H1 (cell line): Measurements from ENCODE around the gene PTPN1. TPM values are rescaled to one million over a fixed set of nuclear protein-coding genes. Genes with fewer than 3 reads are reported as not detected.

Source experiments
- BACH1 ChIP-seq: IDR thresholded peaks from 2 replicates; pipeline ENCODE4 v1.6.1; 2012; ENCODE audit warnings: low read length, improper control_type of control experiment
- KDM1A ChIP-seq: fragments of 200-600, 300-600 bp; sonication (generic); IDR thresholded peaks from 2 replicates; pipeline ENCODE4 v1.7.1; 2016; ENCODE audit warnings: mild to moderate bottlenecking, low read length, borderline replicate concordance
- POLR2AphosphoS5 ChIP-seq: IDR thresholded peaks from 2 replicates; pipeline ENCODE4 v1.6.1; 2011; ENCODE audit warnings: low read depth, low read length
- SIN3A ChIP-seq, 2 experiments: IDR thresholded peaks in 1 of 2; conservative IDR thresholded peaks in 1 of 2; 2 replicates each; pipeline ENCODE4 v1.6.1; 2011 to 2012; ENCODE audit warnings: low read length in 2 of 2, improper control_type of control experiment in 1 of 2, low read depth in 1 of 2, mild to moderate bottlenecking in 1 of 2
- SP4 ChIP-seq: IDR thresholded peaks from 2 replicates; pipeline ENCODE4 v1.6.1; 2012; ENCODE audit warnings: low read length, inconsistent platforms
- TBP ChIP-seq: IDR thresholded peaks from 2 replicates; pipeline ENCODE4 v1.6.1; 2011; ENCODE audit warnings: low read depth, low read length, improper control_type of control experiment
- YY1 ChIP-seq: IDR thresholded peaks from 2 replicates; pipeline ENCODE4 v1.6.1; 2011; ENCODE audit warnings: low read depth, mild to moderate bottlenecking, low read length
- polyA plus RNA-seq, 7 experiments: library from polyadenylated mRNA; depleted of rRNA in 3 of 7; stranded (reverse) in 5 of 7; unstranded in 2 of 7; fragments of >200 nt in 5 of 7; fragments of 200-250 nt in 2 of 7; gene quantifications; 1 replicate in 5 of 7; 2 replicates in 1 of 7; 4 replicates in 1 of 7; pipeline versions ENCODE4 v1.2.1 to v1.2.3, GENCODE V29; 2011 to 2013; ENCODE audit warnings: missing spikeins in 2 of 7, mixed read lengths in 2 of 7
- total RNA-seq: library from RNA; stranded (reverse); fragmentation: NEBNext Ultra II Directional; extraction: Animal tissue kit (Norgen Biotek cat#: 25700); gene quantifications from 2 replicates; pipeline ENCODE4 v1.2.1, GENCODE V29; 2021
- TF ChIP-seq, protein P1 (sequence below): fragments of 300-600 bp; sonication (generic); IDR thresholded peaks from 2 replicates; pipeline ENCODE4 v1.7.1; 2012; ENCODE audit warnings: low read length, moderate library complexity, mild to moderate bottlenecking, inconsistent platforms; ENCODE audit not compliant: insufficient replicate concordance

The PTPN1 gene
- total and polyA plus RNA-seq, 2 of the 8 experiments (the other 6 are each of a cell fraction or from before 2014, with no cell fraction given) = 18.6 to 32.1 TPM

DNA sequence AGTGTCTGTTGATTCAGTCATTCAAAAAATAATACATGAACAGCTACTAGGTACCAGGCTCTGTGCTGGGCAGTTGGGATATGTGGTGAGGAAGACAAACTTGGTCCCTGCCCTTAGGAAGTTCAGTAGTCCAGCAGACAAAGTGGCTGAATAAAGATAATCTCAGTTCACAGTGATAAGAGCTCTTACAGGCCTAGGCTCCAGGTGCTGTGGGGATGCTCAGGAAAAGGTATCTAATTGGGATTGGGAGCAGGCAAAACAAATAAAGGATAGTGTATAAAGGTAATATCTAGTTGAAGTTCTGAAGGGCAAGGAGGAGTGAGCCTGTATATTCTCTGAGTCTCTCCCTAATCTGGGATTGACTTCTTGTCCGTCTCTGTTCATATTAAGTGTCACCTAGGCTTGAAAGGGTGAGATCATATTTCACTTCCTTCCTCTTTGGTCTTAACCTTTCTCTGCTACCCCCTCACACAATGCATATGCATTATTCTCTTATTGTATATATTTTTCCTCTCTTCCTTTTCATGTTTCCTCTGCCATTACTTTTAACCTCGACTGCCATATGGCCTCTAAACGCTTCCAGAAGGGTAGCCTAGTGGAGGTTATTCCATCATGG, 13.5 kb downstream of the PTPN1 start (continued):
- TF ChIP-seq, protein P1, sequence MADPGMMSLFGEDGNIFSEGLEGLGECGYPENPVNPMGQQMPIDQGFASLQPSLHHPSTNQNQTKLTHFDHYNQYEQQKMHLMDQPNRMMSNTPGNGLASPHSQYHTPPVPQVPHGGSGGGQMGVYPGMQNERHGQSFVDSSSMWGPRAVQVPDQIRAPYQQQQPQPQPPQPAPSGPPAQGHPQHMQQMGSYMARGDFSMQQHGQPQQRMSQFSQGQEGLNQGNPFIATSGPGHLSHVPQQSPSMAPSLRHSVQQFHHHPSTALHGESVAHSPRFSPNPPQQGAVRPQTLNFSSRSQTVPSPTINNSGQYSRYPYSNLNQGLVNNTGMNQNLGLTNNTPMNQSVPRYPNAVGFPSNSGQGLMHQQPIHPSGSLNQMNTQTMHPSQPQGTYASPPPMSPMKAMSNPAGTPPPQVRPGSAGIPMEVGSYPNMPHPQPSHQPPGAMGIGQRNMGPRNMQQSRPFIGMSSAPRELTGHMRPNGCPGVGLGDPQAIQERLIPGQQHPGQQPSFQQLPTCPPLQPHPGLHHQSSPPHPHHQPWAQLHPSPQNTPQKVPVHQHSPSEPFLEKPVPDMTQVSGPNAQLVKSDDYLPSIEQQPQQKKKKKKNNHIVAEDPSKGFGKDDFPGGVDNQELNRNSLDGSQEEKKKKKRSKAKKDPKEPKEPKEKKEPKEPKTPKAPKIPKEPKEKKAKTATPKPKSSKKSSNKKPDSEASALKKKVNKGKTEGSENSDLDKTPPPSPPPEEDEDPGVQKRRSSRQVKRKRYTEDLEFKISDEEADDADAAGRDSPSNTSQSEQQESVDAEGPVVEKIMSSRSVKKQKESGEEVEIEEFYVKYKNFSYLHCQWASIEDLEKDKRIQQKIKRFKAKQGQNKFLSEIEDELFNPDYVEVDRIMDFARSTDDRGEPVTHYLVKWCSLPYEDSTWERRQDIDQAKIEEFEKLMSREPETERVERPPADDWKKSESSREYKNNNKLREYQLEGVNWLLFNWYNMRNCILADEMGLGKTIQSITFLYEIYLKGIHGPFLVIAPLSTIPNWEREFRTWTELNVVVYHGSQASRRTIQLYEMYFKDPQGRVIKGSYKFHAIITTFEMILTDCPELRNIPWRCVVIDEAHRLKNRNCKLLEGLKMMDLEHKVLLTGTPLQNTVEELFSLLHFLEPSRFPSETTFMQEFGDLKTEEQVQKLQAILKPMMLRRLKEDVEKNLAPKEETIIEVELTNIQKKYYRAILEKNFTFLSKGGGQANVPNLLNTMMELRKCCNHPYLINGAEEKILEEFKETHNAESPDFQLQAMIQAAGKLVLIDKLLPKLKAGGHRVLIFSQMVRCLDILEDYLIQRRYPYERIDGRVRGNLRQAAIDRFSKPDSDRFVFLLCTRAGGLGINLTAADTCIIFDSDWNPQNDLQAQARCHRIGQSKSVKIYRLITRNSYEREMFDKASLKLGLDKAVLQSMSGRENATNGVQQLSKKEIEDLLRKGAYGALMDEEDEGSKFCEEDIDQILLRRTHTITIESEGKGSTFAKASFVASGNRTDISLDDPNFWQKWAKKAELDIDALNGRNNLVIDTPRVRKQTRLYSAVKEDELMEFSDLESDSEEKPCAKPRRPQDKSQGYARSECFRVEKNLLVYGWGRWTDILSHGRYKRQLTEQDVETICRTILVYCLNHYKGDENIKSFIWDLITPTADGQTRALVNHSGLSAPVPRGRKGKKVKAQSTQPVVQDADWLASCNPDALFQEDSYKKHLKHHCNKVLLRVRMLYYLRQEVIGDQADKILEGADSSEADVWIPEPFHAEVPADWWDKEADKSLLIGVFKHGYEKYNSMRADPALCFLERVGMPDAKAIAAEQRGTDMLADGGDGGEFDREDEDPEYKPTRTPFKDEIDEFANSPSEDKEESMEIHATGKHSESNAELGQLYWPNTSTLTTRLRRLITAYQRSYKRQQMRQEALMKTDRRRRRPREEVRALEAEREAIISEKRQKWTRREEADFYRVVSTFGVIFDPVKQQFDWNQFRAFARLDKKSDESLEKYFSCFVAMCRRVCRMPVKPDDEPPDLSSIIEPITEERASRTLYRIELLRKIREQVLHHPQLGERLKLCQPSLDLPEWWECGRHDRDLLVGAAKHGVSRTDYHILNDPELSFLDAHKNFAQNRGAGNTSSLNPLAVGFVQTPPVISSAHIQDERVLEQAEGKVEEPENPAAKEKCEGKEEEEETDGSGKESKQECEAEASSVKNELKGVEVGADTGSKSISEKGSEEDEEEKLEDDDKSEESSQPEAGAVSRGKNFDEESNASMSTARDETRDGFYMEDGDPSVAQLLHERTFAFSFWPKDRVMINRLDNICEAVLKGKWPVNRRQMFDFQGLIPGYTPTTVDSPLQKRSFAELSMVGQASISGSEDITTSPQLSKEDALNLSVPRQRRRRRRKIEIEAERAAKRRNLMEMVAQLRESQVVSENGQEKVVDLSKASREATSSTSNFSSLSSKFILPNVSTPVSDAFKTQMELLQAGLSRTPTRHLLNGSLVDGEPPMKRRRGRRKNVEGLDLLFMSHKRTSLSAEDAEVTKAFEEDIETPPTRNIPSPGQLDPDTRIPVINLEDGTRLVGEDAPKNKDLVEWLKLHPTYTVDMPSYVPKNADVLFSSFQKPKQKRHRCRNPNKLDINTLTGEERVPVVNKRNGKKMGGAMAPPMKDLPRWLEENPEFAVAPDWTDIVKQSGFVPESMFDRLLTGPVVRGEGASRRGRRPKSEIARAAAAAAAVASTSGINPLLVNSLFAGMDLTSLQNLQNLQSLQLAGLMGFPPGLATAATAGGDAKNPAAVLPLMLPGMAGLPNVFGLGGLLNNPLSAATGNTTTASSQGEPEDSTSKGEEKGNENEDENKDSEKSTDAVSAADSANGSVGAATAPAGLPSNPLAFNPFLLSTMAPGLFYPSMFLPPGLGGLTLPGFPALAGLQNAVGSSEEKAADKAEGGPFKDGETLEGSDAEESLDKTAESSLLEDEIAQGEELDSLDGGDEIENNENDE = no peak
- no peak for TF ChIP-seq KDM1A
- TF ChIP-seq POLR2AphosphoS5 = no peak
- TF ChIP-seq BACH1 = no peak
- no peak for TF ChIP-seq SP4
- TF ChIP-seq TBP = no peak
- no peak for TF ChIP-seq SIN3A (conservative IDR thresholded peaks at IDR 0.05 in 1 of 2, IDR thresholded peaks at IDR 0.05 in 1 of 2; ENCODE audit: low read depth in 1 of 2, low read length in 2 of 2)
- TF ChIP-seq YY1 = no peak
- TF ChIP-seq, all 59 proteins: peak for 0
